ENCODE measurements around the gene RASGRF2.

Gene RASGRF2

DNA sequence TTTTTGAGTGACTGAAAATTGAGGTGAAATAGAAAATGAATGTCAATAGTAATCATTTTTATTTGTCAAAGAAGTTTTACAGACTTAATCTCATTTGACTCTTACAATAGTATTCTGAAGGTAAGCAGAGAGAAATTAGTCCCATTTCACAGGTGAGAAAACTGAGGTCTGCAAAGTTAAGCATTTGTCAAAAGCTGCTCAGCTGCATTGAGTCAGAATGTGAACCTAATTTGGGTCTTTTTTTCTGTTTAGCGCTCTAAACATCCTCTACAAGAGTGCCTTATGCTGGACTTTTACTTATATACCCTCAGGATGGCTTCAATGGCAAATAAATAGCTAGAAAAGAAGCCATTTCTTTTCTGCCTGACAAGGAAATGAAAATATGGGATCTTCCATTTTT is 135.7 kb downstream of the RASGRF2 start:
- no peak overlapping the region for H3K4me3 ChIP-seq (ENCODE audit: low read length)
- no peaks in the 10 kb centered on the region for H3K4me1 ChIP-seq (ENCODE audit: control insufficient read depth, low read length)
- no peaks in the 10 kb centered on the region for H3K9me2 ChIP-seq (replicated peaks; ENCODE audit: control insufficient read depth, low read length)
- H3F3A ChIP-seq (ENCODE audit: control insufficient read depth, insufficient read depth), result no peaks in the 10 kb centered on the region
- H3K36me3 ChIP-seq (ENCODE audit: control insufficient read depth, low read length), result no peaks in the 10 kb centered on the region
- 0 out of 2 replicates have a peak, but pooled peaks cover 2% of the 10 kb centered on the region for H3K27me3 ChIP-seq (ENCODE audit: control insufficient read depth, low read length)
- no peaks in the 10 kb centered on the region for H4K20me1 ChIP-seq (ENCODE audit: control insufficient read depth, insufficient read depth, low read depth, low read length)
- H3K9me3 ChIP-seq (ENCODE audit: control insufficient read depth, insufficient read depth, low read length), result no peaks in the 10 kb centered on the region
- no peaks in the 10 kb centered on the region for H3K79me2 ChIP-seq (ENCODE audit: control insufficient read depth, low read length)
- no peak overlapping the region for H3K27ac ChIP-seq (ENCODE audit: low read depth, low read length)
- TF ChIP-seq, protein P1, sequence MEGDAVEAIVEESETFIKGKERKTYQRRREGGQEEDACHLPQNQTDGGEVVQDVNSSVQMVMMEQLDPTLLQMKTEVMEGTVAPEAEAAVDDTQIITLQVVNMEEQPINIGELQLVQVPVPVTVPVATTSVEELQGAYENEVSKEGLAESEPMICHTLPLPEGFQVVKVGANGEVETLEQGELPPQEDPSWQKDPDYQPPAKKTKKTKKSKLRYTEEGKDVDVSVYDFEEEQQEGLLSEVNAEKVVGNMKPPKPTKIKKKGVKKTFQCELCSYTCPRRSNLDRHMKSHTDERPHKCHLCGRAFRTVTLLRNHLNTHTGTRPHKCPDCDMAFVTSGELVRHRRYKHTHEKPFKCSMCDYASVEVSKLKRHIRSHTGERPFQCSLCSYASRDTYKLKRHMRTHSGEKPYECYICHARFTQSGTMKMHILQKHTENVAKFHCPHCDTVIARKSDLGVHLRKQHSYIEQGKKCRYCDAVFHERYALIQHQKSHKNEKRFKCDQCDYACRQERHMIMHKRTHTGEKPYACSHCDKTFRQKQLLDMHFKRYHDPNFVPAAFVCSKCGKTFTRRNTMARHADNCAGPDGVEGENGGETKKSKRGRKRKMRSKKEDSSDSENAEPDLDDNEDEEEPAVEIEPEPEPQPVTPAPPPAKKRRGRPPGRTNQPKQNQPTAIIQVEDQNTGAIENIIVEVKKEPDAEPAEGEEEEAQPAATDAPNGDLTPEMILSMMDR (IDR thresholded peaks at IDR 0.05; ENCODE audit: low read depth, low read length, poor library complexity, severe bottlenecking), result no peak
- TF ChIP-seq EZH2phosphoT487 (IDR thresholded peaks at IDR 0.05; ENCODE audit: borderline replicate concordance, low read length), result no peak
- H3K4me2 ChIP-seq (ENCODE audit: low read length), result no peak overlapping the region

DNA sequence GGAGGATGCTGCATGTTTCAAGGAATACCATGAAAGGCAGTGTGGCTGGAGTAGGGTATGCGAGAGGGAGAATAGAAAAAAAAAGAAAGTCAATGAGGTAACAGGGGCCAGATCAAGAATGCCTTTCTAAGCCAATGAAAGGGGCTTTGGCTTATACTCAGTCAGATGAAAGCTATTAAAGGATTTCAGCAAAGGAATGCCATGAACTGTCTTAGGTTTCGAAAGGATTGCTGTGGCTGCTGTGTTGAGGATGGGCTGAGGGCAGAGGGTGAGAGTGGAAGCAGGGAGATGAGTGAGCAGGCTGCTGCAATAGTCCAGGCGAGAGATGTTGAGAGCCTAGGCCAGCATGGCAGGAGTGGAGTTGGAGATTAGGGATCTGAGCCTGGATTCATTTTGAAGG is 137.6 kb downstream of the RASGRF2 start:
- no peaks in the 10 kb centered on the region for H3K79me2 ChIP-seq (ENCODE audit: control insufficient read depth, low read length)
- H3F3A ChIP-seq (ENCODE audit: control insufficient read depth, insufficient read depth), result no peaks in the 10 kb centered on the region
- TF ChIP-seq EZH2phosphoT487 (IDR thresholded peaks at IDR 0.05; ENCODE audit: borderline replicate concordance, low read length), result no peak
- TF ChIP-seq, protein P1 (IDR thresholded peaks at IDR 0.05; ENCODE audit: low read depth, low read length, poor library complexity, severe bottlenecking), result no peak
- H3K36me3 ChIP-seq (ENCODE audit: control insufficient read depth, low read length), result no peaks in the 10 kb centered on the region
- no peaks in the 10 kb centered on the region for H3K4me1 ChIP-seq (ENCODE audit: control insufficient read depth, low read length)
- H3K27ac ChIP-seq (ENCODE audit: low read depth, low read length), result no peak overlapping the region
- no peak overlapping the region for H3K4me2 ChIP-seq (ENCODE audit: low read length)
- H3K4me3 ChIP-seq (ENCODE audit: low read length), result no peak overlapping the region
- H3K9me3 ChIP-seq (ENCODE audit: control insufficient read depth, insufficient read depth, low read length), result no peaks in the 10 kb centered on the region
- no peaks in the 10 kb centered on the region for H4K20me1 ChIP-seq (ENCODE audit: control insufficient read depth, insufficient read depth, low read depth, low read length)
- H3K9me2 ChIP-seq (replicated peaks; ENCODE audit: control insufficient read depth, low read length), result no peaks in the 10 kb centered on the region
- H3K27me3 ChIP-seq (ENCODE audit: control insufficient read depth, low read length), result no peaks in the 10 kb centered on the region

DNA sequence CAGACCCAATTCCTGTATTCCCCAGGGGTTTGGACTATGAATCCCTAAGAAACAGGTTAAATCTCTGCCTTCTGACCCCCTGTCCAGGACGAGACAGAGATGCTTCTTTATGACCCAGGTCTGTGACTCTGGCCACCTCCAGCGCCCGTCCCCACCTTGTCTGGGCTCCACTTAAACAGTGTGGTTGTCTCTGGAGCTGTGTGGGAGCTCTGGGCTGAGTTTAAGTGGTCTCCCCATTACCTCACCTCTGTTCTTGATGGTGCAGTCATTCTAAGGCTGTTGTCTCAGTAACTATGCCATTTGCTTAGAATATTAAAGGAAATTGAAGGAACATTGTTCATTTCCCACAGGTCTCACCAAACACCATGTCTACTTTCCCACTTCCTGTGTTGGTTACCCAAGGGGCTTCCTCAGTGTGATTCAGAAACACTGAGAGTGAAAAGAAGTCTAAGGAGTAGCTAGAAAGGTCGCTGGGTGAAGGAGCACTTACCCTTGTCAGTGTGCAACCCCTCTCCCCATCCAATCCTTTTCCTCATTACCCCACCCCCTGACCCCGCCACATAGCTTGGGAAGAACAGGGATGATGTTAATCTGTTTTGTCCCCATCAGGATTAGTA is 145.2 kb downstream of the RASGRF2 start:
- H4K20me1 ChIP-seq (ENCODE audit: control insufficient read depth, insufficient read depth, low read depth, low read length), result no peaks in the 10 kb centered on the region
- H3K9me2 ChIP-seq (replicated peaks; ENCODE audit: control insufficient read depth, low read length), result no peaks in the 10 kb centered on the region
- H3K27me3 ChIP-seq (ENCODE audit: control insufficient read depth, low read length), result peaks cover 14% of the 10 kb centered on the region; the same call in 1 of the 2 replicates
- no peak for TF ChIP-seq EZH2phosphoT487 (IDR thresholded peaks at IDR 0.05; ENCODE audit: borderline replicate concordance, low read length)
- TF ChIP-seq, protein P1 (IDR thresholded peaks at IDR 0.05; ENCODE audit: low read depth, low read length, poor library complexity, severe bottlenecking), result no peak
- no peak overlapping the region for H3K27ac ChIP-seq (ENCODE audit: low read depth, low read length)
- H3K4me1 ChIP-seq (ENCODE audit: control insufficient read depth, low read length), result no peaks in the 10 kb centered on the region
- H3K36me3 ChIP-seq (ENCODE audit: control insufficient read depth, low read length), result no peaks in the 10 kb centered on the region
- H3K9me3 ChIP-seq (ENCODE audit: control insufficient read depth, insufficient read depth, low read length), result no peaks in the 10 kb centered on the region
- H3F3A ChIP-seq (ENCODE audit: control insufficient read depth, insufficient read depth), result no peaks in the 10 kb centered on the region
- no peaks in the 10 kb centered on the region for H3K79me2 ChIP-seq (ENCODE audit: control insufficient read depth, low read length)
- H3K4me2 ChIP-seq (ENCODE audit: low read length), result no peak overlapping the region
- no peak overlapping the region for H3K4me3 ChIP-seq (ENCODE audit: low read length)
